Osteoblast (primary cell): ENCODE results near the gene PAWR. TPM values are rescaled to one million over a fixed set of nuclear protein-coding genes. Genes with fewer than 3 reads are reported as not detected.

Experiments used
- DNase-seq: peaks from one replicate; pipeline ENCODE4 v3.0.0; 2011; ENCODE audit warnings: low spot score, mixed read lengths; ENCODE audit not compliant: insufficient read length; ENCODE audit errors: missing footprints
- H2AFZ ChIP-seq: 2 replicates; pipeline ENCODE4 v1.6.0; 2011; ENCODE audit warnings: mild to moderate bottlenecking, low read length
- H3K27ac ChIP-seq: 2 replicates; pipeline ENCODE4 v1.5.1; 2011; ENCODE audit warnings: mild to moderate bottlenecking, low read depth, low read length, moderate library complexity
- H3K27me3 ChIP-seq: 2 replicates; pipeline ENCODE4 v1.6.0; 2012; ENCODE audit warnings: mild to moderate bottlenecking, control low read depth, inconsistent platforms, low read length, moderate library complexity; ENCODE audit not compliant: insufficient read depth
- H3K36me3 ChIP-seq: 2 replicates; pipeline ENCODE4 v1.5.1; 2011; ENCODE audit warnings: mild to moderate bottlenecking, low read length, control low read depth, moderate library complexity; ENCODE audit not compliant: insufficient read depth
- H3K4me1 ChIP-seq: 2 replicates; pipeline ENCODE4 v1.5.1; 2011; ENCODE audit warnings: mild to moderate bottlenecking, low read length, control low read depth, moderate library complexity; ENCODE audit not compliant: insufficient read depth
- H3K4me2 ChIP-seq: 2 replicates; pipeline ENCODE4 v1.6.0; 2011; ENCODE audit warnings: mild to moderate bottlenecking, low read length; ENCODE audit not compliant: insufficient read depth
- H3K4me3 ChIP-seq: fragments of 200-600 bp; sonication (generic); 3 replicates; pipeline ENCODE4 v1.5.1; 2012; ENCODE audit warnings: mild to moderate bottlenecking, low read length, inconsistent platforms; ENCODE audit not compliant: insufficient read depth
- H3K79me2 ChIP-seq: 2 replicates; pipeline ENCODE4 v1.6.0; 2012; ENCODE audit warnings: mild to moderate bottlenecking, low read length, control low read depth, inconsistent platforms; ENCODE audit not compliant: insufficient read depth
- H3K9me3 ChIP-seq: 2 replicates; pipeline ENCODE4 v1.5.1; 2011; ENCODE audit warnings: low read depth, low read length, control low read depth
- H4K20me1 ChIP-seq: 2 replicates; pipeline ENCODE4 v1.6.0; 2012; ENCODE audit warnings: mild to moderate bottlenecking, low read length, control low read depth; ENCODE audit not compliant: insufficient read depth
- CTCF ChIP-seq: IDR thresholded peaks from 2 replicates; pipeline ENCODE4 v1.5.1; 2011; ENCODE audit warnings: mild to moderate bottlenecking, low read depth, low read length, moderate library complexity; ENCODE audit errors: extremely low read depth
- total RNA-seq: library from RNA; depleted of rRNA; stranded (reverse); fragments of >200 nt; gene quantifications from 2 replicates; pipeline ENCODE4 v1.2.3, GENCODE V29; 2012

PAWR gene
- total RNA-seq, 1 donor, result 78.5 TPM

GRCh38 chr12:79682593-79682992 lies 8.2 kb downstream of the PAWR start:
- H3K9me3 ChIP-seq, result no peaks in the 10 kb centered on the region
- no peak for TF ChIP-seq CTCF
- peaks cover 72% of the 10 kb centered on the region for H4K20me1 ChIP-seq
- no peak overlapping the region for H3K4me3 ChIP-seq
- H3K79me2 ChIP-seq, result peaks cover 100% of the 10 kb centered on the region
- peaks cover 40% of the 10 kb centered on the region for H3K4me1 ChIP-seq
- no peaks in the 10 kb centered on the region for H3K36me3 ChIP-seq
- H3K27me3 ChIP-seq, result no peaks in the 10 kb centered on the region
- no peak for DNase-seq
- no peak overlapping the region for H2AFZ ChIP-seq
- no peak overlapping the region for H3K27ac ChIP-seq
- no peak overlapping the region for H3K4me2 ChIP-seq

GRCh38 chr12:79681008-79681590 lies 9.7 kb downstream of the PAWR start:
- Histone ChIP-seq H3K4me2 (no peak overlapping the region), H3K4me3 (no peak overlapping the region), H3K36me3 (no peaks in the 10 kb centered on the region), H3K9me3 (no peaks in the 10 kb centered on the region), H4K20me1 (peaks cover 73% of the 10 kb centered on the region), H3K27ac (no peak overlapping the region), H3K4me1 (peaks cover 27% of the 10 kb centered on the region), H3K79me2 (peaks cover 100% of the 10 kb centered on the region), H2AFZ (no peak overlapping the region), H3K27me3 (no peaks in the 10 kb centered on the region)
- TF ChIP-seq CTCF, result no peak
- no peak for DNase-seq

- Histone ChIP-seq H2AFZ (no peak overlapping the region), H3K36me3 (peaks cover 5% of the 10 kb centered on the region), H3K4me2 (no peak overlapping the region), H4K20me1 (peaks cover 68% of the 10 kb centered on the region), H3K79me2 (peaks cover 100% of the 10 kb centered on the region), H3K4me3 (no peak overlapping the region), H3K27me3 (no peaks in the 10 kb centered on the region), H3K4me1 (peaks cover 18% of the 10 kb centered on the region), H3K9me3 (no peaks in the 10 kb centered on the region), H3K27ac (no peak overlapping the region)
- no peak for TF ChIP-seq CTCF
- DNase-seq, result no peak
Measured at GRCh38 chr12:79680051-79680450, 10.7 kb downstream of the PAWR start.

- Histone ChIP-seq H3K4me3 (no peak overlapping the region), H3K79me2 (peaks cover 100% of the 10 kb centered on the region), H2AFZ (no peak overlapping the region), H3K36me3 (peaks cover 5% of the 10 kb centered on the region), H4K20me1 (peaks cover 57% of the 10 kb centered on the region), H3K27me3 (no peaks in the 10 kb centered on the region), H3K27ac (no peak overlapping the region), H3K4me2 (no peak overlapping the region), H3K4me1 (peaks cover 13% of the 10 kb centered on the region), H3K9me3 (no peaks in the 10 kb centered on the region)
- DNase-seq, result no peak
- no peak for TF ChIP-seq CTCF
Measured at GRCh38 chr12:79678306-79678705, 12.5 kb downstream of the PAWR start.
